BLaER1 (cell line): ENCODE data around the gene RGP1.

Source experiments
- H3K27ac ChIP-seq: shearing (Covaris generic); formaldehyde crosslinking; 2 replicates; pipeline ENCODE4 v1.8.1; 2022
- H3K27me3 ChIP-seq: shearing (Covaris generic); formaldehyde crosslinking; 2 replicates; pipeline ENCODE4 v1.8.1; 2022
- H3K36me3 ChIP-seq: shearing (Covaris generic); formaldehyde crosslinking; 2 replicates; pipeline ENCODE4 v1.8.1; 2022
- H3K4me1 ChIP-seq: shearing (Covaris generic); formaldehyde crosslinking; 2 replicates; pipeline ENCODE4 v1.8.1; 2022
- H3K4me2 ChIP-seq: shearing (Covaris generic); formaldehyde crosslinking; 2 replicates; pipeline ENCODE4 v1.8.1; 2022
- H3K4me3 ChIP-seq: shearing (Covaris generic); formaldehyde crosslinking; 2 replicates; pipeline ENCODE4 v1.8.1; 2022
- H3K9ac ChIP-seq: shearing (Covaris generic); formaldehyde crosslinking; 2 replicates; pipeline ENCODE4 v1.8.1; 2022
- H3K9me3 ChIP-seq: shearing (Covaris generic); formaldehyde crosslinking; 2 replicates; pipeline ENCODE4 v1.8.1; 2022
- H4K20me1 ChIP-seq: shearing (Covaris generic); formaldehyde crosslinking; 2 replicates; pipeline ENCODE4 v1.8.1; 2022
- Cebpa-rat ChIP-seq: shearing (Covaris generic); IDR thresholded peaks from 2 replicates; pipeline ENCODE4 v1.8.1; 2022

RGP1 gene

DNA sequence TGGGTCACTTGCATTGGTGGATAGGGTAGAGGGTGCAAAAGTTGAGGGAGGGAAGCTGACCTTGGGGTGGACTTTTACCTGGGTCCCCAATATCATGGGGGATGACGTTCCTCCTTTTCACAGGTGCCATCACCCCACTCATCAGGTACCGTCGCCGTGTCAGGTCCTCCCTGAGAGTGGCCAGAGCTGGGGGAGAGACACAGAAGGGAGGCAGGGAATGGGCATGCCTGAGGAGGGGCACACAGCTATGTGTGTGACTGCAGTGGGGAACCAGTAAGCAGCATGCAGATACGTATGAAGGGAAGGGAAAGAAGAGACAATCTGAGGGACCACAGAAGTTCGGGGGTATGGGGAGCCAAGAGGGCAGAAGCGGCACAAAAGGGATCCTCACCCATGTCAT is 10.2 kb upstream of the RGP1 start:
- no peak overlapping the region for H3K27ac ChIP-seq
- no peak for TF ChIP-seq Cebpa-rat
- H3K4me1 ChIP-seq: peaks cover 33% of the 10 kb centered on the region
- H3K4me3 ChIP-seq: no peak overlapping the region
- peaks cover 77% of the 10 kb centered on the region for H3K36me3 ChIP-seq
- H3K4me2 ChIP-seq: no peak overlapping the region
- no peak overlapping the region for H3K9ac ChIP-seq
- no peaks in the 10 kb centered on the region for H3K9me3 ChIP-seq
- no peaks in the 10 kb centered on the region for H3K27me3 ChIP-seq
- H4K20me1 ChIP-seq: no peaks in the 10 kb centered on the region

- Histone ChIP-seq H3K9me3 (no peaks in the 10 kb centered on the region), H3K4me2 (no peak overlapping the region), H3K27ac (no peak overlapping the region), H3K27me3 (no peaks in the 10 kb centered on the region), H3K4me3 (no peak overlapping the region), H3K4me1 (peaks cover 30% of the 10 kb centered on the region), H4K20me1 (no peaks in the 10 kb centered on the region), H3K9ac (no peak overlapping the region), H3K36me3 (peaks cover 76% of the 10 kb centered on the region)
- no peak for TF ChIP-seq Cebpa-rat
Observed at GRCh38 chr9:35740243-35740642, 8.8 kb upstream of the RGP1 start.

- H3K9ac ChIP-seq: no peak overlapping the region
- H3K4me3 ChIP-seq: no peak overlapping the region
- H3K4me2 ChIP-seq: peak overlapping the region; percentile 55
- H4K20me1 ChIP-seq: no peaks in the 10 kb centered on the region; the same call in 1 of the 2 replicates
- H3K36me3 ChIP-seq: peaks cover 63% of the 10 kb centered on the region
- no peaks in the 10 kb centered on the region for H3K9me3 ChIP-seq
- H3K27me3 ChIP-seq: no peaks in the 10 kb centered on the region
- H3K27ac ChIP-seq: no peak overlapping the region
- TF ChIP-seq Cebpa-rat: no peak
- H3K4me1 ChIP-seq: peaks cover 45% of the 10 kb centered on the region
Observed at GRCh38 chr9:35741740-35742139, 7.3 kb upstream of the RGP1 start.

DNA sequence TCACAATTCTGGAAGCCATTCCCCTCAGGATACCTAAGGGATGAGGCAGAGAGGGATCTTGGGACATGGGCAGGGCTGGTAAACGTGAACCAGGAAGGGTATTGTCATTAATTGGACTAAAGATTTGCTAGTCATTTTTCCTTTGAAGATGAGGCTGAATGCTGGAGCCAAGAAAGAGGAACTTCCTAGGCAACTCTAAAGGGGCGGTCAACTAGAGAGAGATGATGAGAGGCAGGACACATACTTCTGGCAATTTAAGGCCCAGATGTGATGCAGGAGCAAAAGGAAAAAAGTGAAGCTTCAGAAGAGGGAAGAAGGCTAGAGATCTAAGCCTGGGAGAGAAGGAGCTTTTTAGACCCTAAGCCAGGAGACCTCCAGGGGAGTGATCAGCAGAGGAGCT is 5.6 kb upstream of the RGP1 start:
- H3K9me3 ChIP-seq: no peaks in the 10 kb centered on the region
- H3K4me3 ChIP-seq: no peak overlapping the region
- H4K20me1 ChIP-seq: no peaks in the 10 kb centered on the region; the same call in 1 of the 2 replicates
- H3K4me1 ChIP-seq: peaks cover 54% of the 10 kb centered on the region
- no peak for TF ChIP-seq Cebpa-rat
- no peak overlapping the region for H3K27ac ChIP-seq
- peaks cover 46% of the 10 kb centered on the region for H3K36me3 ChIP-seq
- no peaks in the 10 kb centered on the region for H3K27me3 ChIP-seq
- no peak overlapping the region; the same call in 1 of the 2 replicates for H3K4me2 ChIP-seq
- H3K9ac ChIP-seq: no peak overlapping the region

GRCh38 chr9:35743880-35744518 is 5.1 kb upstream of the RGP1 start:
- H3K27ac ChIP-seq: no peak overlapping the region
- peaks cover 40% of the 10 kb centered on the region for H3K36me3 ChIP-seq
- H3K9ac ChIP-seq: no peak overlapping the region
- H3K27me3 ChIP-seq: no peaks in the 10 kb centered on the region
- H3K4me3 ChIP-seq: no peak overlapping the region
- peaks cover 54% of the 10 kb centered on the region for H3K4me1 ChIP-seq
- no peak overlapping the region; the same call in 1 of the 2 replicates for H3K4me2 ChIP-seq
- no peaks in the 10 kb centered on the region; the same call in 1 of the 2 replicates for H4K20me1 ChIP-seq
- H3K9me3 ChIP-seq: no peaks in the 10 kb centered on the region
- TF ChIP-seq Cebpa-rat: no peak

GRCh38 chr9:35745569-35745968 is 3.5 kb upstream of the RGP1 start:
- H3K4me3 ChIP-seq: no peak overlapping the region
- peak overlapping the region; percentile 84 for H3K4me2 ChIP-seq
- H3K4me1 ChIP-seq: peaks cover 66% of the 10 kb centered on the region
- no peaks in the 10 kb centered on the region for H3K9me3 ChIP-seq
- H4K20me1 ChIP-seq: no peaks in the 10 kb centered on the region; the same call in 1 of the 2 replicates
- no peak for TF ChIP-seq Cebpa-rat
- H3K36me3 ChIP-seq: peaks cover 27% of the 10 kb centered on the region
- H3K9ac ChIP-seq: no peak overlapping the region
- H3K27me3 ChIP-seq: no peaks in the 10 kb centered on the region
- no peak overlapping the region for H3K27ac ChIP-seq

DNA sequence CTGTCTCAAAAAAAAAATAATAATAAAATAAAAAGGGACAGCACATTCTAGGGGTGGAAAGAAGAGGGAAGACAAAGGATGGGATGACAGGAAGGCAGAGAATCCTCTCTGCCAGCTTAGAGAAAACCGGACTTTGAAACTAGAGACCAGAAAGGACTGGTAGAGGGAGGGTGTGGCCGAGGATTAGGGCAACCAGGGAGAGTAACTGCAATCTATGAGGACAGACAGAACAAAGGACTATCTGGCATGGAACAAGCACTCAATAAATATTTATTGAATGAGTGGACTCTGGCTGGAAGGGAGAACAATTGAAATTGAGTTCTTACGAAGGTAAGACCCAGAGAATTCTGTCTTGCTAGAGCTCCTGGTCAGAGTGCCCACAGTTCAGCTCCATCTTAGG is 2.5 kb upstream of the RGP1 start:
- Histone ChIP-seq H3K9me3 (no peaks in the 10 kb centered on the region), H3K36me3 (peaks cover 31% of the 10 kb centered on the region), H3K4me1 (peaks cover 61% of the 10 kb centered on the region), H3K9ac (peak overlapping the region; percentile 5; the same call in 1 of the 2 replicates), H3K4me2 (peak overlapping the region; percentile 84), H3K27me3 (no peaks in the 10 kb centered on the region), H3K4me3 (peak overlapping the region; percentile 91; the same call in 1 of the 2 replicates), H4K20me1 (no peaks in the 10 kb centered on the region; the same call in 1 of the 2 replicates), H3K27ac (no peak overlapping the region)
- no peak for TF ChIP-seq Cebpa-rat

DNA sequence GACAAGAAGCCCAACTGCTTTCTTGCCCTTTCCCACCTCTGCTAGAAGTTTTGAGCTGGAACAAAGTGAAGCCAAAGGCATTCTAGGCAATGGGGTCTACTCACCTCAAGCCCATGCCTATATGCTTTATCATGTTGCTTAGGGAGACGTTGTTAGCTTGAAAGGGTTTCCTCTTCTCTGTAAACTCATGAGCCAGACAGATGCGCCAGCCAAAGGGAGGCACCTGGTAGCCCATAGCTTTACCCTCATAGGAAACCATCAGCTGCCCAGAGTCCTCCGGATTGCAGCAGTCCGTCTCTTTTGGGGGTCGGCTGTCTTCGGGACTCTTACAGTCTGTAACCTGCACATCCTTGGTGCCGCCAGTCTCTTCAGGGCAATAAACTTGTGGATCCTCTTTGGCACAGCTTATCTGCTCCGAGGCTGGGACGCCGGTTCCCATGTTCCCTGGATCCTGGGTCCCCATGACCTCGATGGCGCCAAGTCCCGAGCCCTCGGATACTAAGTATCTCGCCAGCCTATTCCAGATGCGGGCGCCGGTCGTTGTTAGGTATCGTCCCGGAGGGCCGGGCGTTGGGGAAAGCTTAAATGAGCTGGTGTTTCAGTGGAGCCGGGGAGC is 737 bp upstream of the RGP1 start:
- no peaks in the 10 kb centered on the region; the same call in 1 of the 2 replicates for H4K20me1 ChIP-seq
- H3K4me3 ChIP-seq: peak overlapping the region; percentile 91
- no peaks in the 10 kb centered on the region for H3K9me3 ChIP-seq
- peaks cover 41% of the 10 kb centered on the region for H3K36me3 ChIP-seq
- peak overlapping the region; percentile 84 for H3K4me2 ChIP-seq
- TF ChIP-seq Cebpa-rat: no peak
- peak overlapping the region; percentile 86 for H3K9ac ChIP-seq
- peaks cover 51% of the 10 kb centered on the region for H3K4me1 ChIP-seq
- H3K27me3 ChIP-seq: no peaks in the 10 kb centered on the region
- peak overlapping the region; percentile 87 for H3K27ac ChIP-seq

- Histone ChIP-seq H3K9me3 (no peaks in the 10 kb centered on the region), H3K4me2 (peak overlapping the region; percentile 84), H3K36me3 (peaks cover 43% of the 10 kb centered on the region), H3K27me3 (no peaks in the 10 kb centered on the region), H3K27ac (peak overlapping the region; percentile 87), H4K20me1 (no peaks in the 10 kb centered on the region; the same call in 1 of the 2 replicates), H3K4me1 (peaks cover 44% of the 10 kb centered on the region), H3K9ac (peak overlapping the region; percentile 86), H3K4me3 (peak overlapping the region; percentile 91)
- TF ChIP-seq Cebpa-rat: no peak
Observed at GRCh38 chr9:35749515-35750255, 598 bp downstream of the RGP1 start.

- Histone ChIP-seq H4K20me1 (no peaks in the 10 kb centered on the region; the same call in 1 of the 2 replicates), H3K27ac (no peak overlapping the region), H3K4me3 (peak overlapping the region; percentile 91; the same call in 1 of the 2 replicates), H3K27me3 (no peaks in the 10 kb centered on the region), H3K9ac (no peak overlapping the region), H3K4me2 (peak overlapping the region; percentile 84), H3K9me3 (no peaks in the 10 kb centered on the region), H3K36me3 (peaks cover 42% of the 10 kb centered on the region), H3K4me1 (peaks cover 47% of the 10 kb centered on the region)
- no peak for TF ChIP-seq Cebpa-rat
Observed at GRCh38 chr9:35750256-35750531, 1.1 kb downstream of the RGP1 start.
